NT2/D1 (cell line): Measurements from ENCODE around the gene ABCA3.

ENCODE experiments used
- DNase-seq: peaks from one replicate; pipeline ENCODE4 v3.0.0-alpha.2; 2011; ENCODE audit warnings: low read depth, low spot score
- H3K27me3 ChIP-seq: 2 replicates; pipeline ENCODE4 v1.6.0; 2011; ENCODE audit warnings: mild to moderate bottlenecking; ENCODE audit not compliant: insufficient read length, insufficient read depth
- H3K36me3 ChIP-seq: 2 replicates; pipeline ENCODE4 v1.6.1; 2011; ENCODE audit warnings: mild to moderate bottlenecking, low read length, mixed read lengths; ENCODE audit not compliant: insufficient read depth, insufficient read length
- H3K4me1 ChIP-seq: 2 replicates; pipeline ENCODE4 v1.5.1; 2011; ENCODE audit not compliant: insufficient read depth, insufficient read length
- H3K4me3 ChIP-seq: 2 replicates; pipeline ENCODE4 v1.5.1; 2011; ENCODE audit warnings: low read depth; ENCODE audit not compliant: insufficient read length
- H3K9ac ChIP-seq: 2 replicates; pipeline ENCODE4 v1.6.0; 2011; ENCODE audit warnings: low read depth; ENCODE audit not compliant: insufficient read length
- H3K9me3 ChIP-seq: 2 replicates; pipeline ENCODE4 v1.5.1; 2011; ENCODE audit warnings: mild to moderate bottlenecking, low read length; ENCODE audit not compliant: insufficient read depth
- SUZ12 ChIP-seq: IDR thresholded peaks from 2 replicates; pipeline ENCODE4 v1.6.1; 2011; ENCODE audit not compliant: insufficient read length, insufficient read depth; ENCODE audit errors: extremely low read depth
- YY1 ChIP-seq: IDR thresholded peaks from 2 replicates; pipeline ENCODE4 v1.6.1; 2011; ENCODE audit not compliant: insufficient read length, insufficient read depth
- ZNF274 ChIP-seq: IDR thresholded peaks from 2 replicates; pipeline ENCODE4 v1.6.1; 2011; ENCODE audit warnings: mild to moderate bottlenecking, low read depth, low read length

ABCA3 gene

DNA sequence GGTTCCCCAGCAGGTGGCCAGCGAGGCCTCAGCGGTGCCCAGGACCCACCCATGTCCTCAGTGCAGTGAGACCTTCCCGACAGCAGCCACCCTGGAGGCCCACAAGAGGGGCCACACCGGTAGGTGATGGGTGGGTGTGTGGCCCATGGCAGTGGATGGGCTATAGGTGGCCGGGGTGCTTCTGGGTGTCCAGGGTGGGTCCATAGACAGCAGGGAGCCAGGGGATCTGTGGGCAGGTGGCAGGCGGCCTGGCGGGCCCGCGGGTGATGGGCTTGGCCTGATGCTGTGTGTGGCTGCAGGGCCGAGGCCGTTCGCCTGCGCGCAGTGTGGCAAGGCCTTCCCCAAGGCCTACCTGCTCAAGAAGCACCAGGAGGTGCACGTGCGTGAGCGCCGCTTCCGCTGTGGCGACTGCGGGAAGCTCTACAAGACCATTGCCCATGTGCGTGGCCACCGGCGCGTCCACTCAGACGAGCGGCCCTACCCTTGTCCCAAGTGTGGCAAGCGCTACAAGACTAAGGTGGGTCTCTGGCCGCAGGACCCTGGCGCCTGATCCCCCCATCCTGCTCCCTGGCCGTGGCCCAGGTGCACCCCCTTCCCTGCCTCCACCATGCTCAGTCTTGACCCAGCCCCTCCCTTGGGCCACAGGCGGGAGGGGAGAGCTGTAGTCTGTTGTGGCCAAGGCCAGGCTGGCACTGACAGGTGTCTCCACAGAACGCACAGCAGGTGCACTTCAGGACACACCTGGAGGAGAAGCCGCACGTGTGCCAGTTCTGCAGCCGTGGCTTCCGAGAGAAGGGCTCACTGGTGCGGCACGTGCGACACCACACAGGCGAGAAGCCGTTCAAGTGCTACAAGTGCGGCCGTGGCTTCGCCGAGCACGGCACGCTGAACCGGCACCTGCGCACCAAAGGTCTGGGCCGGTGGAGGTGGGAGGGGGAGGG, 106.4 kb downstream of the ABCA3 start:
- TF ChIP-seq SUZ12 (no peak), YY1 (no peak), ZNF274 (no peak)
- Histone ChIP-seq H3K4me1 (peaks cover 26% of the 10 kb centered on the region), H3K27me3 (no peaks in the 10 kb centered on the region), H3K4me3 (no peak overlapping the region), H3K9ac (no peak overlapping the region), H3K36me3 (peaks cover 84% of the 10 kb centered on the region), H3K9me3 (no peaks in the 10 kb centered on the region)
- DNase-seq: no peak

DNA sequence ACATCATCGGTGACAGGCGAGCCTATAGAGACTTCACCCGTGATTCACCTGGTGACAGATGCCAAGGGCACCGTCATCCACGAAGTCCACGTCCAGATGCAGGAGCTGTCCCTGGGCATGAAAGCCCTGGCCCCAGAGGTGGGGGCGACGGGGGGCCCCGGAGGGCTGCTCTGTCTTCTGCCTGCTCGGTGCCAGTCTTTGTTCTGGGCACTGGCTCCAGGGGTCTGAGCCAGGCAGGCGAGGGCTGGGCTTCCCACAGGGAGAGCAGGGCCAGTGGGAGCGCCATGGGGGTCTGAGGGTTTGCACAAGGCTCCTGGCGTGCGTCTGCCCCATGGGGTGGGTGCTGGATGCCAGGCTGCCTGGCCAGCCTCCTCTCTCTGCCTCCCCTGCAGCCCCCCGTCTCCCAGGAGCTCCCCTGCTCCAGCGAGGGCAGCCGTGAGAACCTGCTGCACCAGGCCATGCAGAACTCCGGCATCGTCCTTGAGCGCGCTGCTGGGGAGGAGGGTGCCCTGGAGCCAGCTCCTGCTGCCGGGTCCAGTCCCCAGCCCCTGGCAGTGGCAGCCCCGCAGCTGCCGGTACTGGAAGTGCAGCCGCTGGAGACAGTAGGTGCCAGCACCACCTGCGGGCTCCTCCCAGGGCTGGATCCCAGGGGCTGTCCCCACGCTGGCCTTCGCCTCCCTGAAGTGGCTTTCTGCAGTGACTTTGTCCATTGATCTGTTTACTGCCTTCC, 107.3 kb downstream of the ABCA3 start:
- no peak overlapping the region for H3K4me3 ChIP-seq
- H3K9ac ChIP-seq: no peak overlapping the region
- no peak for DNase-seq
- H3K36me3 ChIP-seq: peaks cover 88% of the 10 kb centered on the region
- peaks cover 22% of the 10 kb centered on the region for H3K4me1 ChIP-seq
- no peaks in the 10 kb centered on the region for H3K27me3 ChIP-seq
- H3K9me3 ChIP-seq: no peaks in the 10 kb centered on the region
- no peak for TF ChIP-seq SUZ12
- TF ChIP-seq YY1: no peak
- no peak for TF ChIP-seq ZNF274

DNA sequence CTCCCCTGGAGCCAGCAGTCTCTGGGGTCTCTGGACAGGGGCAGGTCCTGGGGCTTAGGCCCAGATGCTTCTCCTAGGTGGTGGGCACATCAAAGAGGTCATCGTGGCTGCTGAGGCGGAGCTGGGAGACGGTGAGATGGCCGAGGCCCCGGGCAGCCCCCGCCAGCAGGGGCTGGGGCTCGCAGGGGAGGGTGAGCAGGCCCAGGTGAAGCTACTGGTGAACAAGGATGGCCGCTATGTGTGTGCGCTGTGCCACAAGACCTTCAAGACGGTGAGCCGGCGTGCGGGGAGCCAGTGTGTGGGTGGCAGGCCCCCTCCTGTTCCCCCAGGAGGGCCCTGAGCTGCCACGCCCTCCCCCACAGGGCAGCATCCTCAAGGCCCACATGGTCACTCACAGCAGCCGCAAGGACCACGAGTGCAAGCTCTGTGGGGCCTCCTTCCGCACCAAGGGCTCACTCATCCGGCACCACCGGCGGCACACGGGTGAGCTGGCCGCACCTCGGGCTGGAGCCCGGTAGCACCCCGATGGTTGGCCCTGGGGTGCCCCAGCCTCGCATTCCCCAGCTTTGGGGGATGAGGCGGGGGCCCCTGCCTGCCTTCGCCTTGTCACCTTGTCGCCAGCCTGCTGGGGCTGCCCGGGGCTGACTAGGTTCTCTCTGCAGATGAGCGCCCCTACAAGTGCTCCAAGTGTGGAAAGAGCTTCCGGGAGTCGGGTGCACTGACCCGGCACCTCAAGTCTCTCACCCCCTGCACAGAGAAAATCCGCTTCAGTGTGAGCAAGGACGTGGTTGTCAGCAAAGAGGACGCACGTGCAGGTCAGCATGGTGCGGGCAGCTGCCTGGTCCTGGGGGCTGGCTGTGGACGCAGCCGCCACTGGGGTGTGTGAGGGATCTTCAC, 108.2 kb downstream of the ABCA3 start:
- no peak for DNase-seq
- no peaks in the 10 kb centered on the region for H3K9me3 ChIP-seq
- H3K27me3 ChIP-seq: no peaks in the 10 kb centered on the region
- TF ChIP-seq ZNF274 (no peak), YY1 (no peak), SUZ12 (no peak)
- H3K4me3 ChIP-seq: no peak overlapping the region
- H3K4me1 ChIP-seq: peaks cover 22% of the 10 kb centered on the region
- no peak overlapping the region for H3K9ac ChIP-seq
- H3K36me3 ChIP-seq: peaks cover 86% of the 10 kb centered on the region

DNA sequence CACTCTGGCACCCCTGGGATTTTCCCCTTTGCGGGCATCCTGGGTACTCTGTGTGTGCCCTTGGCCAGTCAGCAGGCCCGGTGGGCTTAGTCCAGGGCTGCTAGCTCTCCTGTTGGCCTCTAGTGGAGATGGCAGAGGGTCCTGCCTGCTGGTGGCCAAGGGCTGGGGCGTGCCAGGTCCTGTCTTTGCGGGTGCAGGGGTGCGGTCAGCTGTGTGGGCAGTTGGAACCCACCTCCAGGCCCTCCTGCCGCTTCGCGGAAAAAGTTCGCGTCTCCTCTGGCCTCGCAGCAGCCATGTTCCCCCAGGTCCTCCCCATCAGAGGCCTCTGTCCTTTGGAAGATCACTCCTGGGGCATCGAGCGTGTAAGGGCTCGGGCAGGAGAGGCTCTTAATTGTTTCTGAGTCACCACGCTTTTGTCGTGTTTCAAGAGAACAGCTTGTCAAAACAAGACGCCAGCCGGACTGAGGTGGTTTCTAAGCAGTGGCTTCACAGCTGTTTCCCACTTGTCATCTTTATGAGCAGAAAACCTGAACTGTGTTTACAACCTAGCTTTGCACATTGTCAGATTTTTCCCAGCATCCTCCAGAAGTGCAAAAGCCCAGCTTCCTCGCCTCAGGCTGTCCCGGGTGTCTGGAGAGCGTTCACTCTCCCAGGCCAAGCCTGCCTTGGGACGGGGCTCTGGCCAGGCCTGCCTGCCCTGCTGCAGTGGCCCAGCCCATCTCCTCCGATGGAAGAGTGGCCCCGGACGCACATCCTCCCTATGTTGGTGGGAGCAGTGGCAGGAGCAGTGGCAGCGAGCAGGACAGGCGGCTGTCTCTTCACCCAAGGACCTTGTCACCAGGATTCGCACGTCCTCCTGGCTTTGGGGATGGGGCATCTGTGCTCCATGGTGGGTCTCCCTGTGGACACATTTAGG, 109.3 kb downstream of the ABCA3 start:
- no peaks in the 10 kb centered on the region for H3K27me3 ChIP-seq
- H3K9ac ChIP-seq: no peak overlapping the region
- H3K4me3 ChIP-seq: no peak overlapping the region
- peaks cover 92% of the 10 kb centered on the region for H3K36me3 ChIP-seq
- H3K4me1 ChIP-seq: peaks cover 18% of the 10 kb centered on the region
- TF ChIP-seq YY1 (no peak), ZNF274 (no peak), SUZ12 (no peak)
- no peaks in the 10 kb centered on the region for H3K9me3 ChIP-seq
- no peak for DNase-seq

DNA sequence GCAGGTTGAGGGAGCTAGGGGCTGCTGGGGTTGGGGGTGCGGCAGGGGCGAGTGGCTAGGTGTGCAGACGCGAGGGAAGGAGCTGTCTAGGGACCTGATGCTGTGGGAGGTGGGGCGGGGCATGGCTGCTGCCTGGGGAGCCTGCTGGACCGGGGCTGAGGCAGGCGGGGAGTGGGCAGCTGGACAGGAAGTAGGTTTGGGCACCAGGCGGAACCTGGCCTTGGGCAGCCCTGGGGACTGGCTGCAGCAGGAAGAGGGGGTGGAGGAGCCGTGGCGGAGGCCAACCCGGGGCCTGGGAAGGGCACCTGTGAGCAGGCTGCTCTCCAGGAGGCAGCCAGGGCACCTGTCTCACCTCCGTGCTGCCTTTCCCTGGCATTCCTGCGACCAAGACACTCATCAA, 110.2 kb downstream of the ABCA3 start:
- peaks cover 15% of the 10 kb centered on the region for H3K4me1 ChIP-seq
- H3K4me3 ChIP-seq: no peak overlapping the region
- TF ChIP-seq ZNF274 (no peak), YY1 (no peak), SUZ12 (no peak)
- no peak for DNase-seq
- no peaks in the 10 kb centered on the region for H3K27me3 ChIP-seq
- no peak overlapping the region for H3K9ac ChIP-seq
- peaks cover 88% of the 10 kb centered on the region for H3K36me3 ChIP-seq
- H3K9me3 ChIP-seq: no peaks in the 10 kb centered on the region

DNA sequence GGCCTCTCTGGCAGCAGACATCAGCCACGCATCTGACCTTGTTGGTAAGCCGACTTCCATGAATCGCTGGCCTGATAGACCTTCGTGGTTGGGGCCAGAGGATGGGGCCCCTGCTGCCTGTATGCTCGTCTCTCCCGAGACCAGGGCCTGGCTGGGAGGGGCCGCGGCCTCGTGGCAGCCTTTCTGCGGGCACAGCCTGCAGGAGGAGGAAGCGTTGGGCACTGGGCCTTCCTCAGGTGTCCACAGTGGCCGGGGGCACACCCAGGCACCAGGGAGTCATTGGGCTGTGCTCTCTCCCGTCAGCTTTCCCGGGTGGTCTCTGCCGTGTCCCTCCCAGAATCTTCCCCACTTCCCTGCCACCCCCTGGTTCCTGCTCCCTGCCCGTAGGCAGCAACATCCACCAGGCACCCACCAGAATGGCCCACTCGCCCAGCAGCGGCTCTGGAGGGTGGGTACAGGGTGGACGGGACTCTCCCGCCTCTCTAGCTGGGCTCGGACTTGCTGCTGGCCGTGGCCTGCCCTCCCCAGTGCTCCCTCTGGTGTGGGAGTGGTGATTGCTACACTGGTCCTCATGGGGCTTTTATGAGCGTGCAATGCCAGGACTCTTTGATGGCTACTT, 110.8 kb downstream of the ABCA3 start:
- Histone ChIP-seq H3K4me1 (peaks cover 14% of the 10 kb centered on the region), H3K9me3 (no peaks in the 10 kb centered on the region), H3K9ac (no peak overlapping the region), H3K27me3 (no peaks in the 10 kb centered on the region), H3K36me3 (peaks cover 86% of the 10 kb centered on the region), H3K4me3 (no peak overlapping the region)
- TF ChIP-seq ZNF274: no peak
- TF ChIP-seq SUZ12: no peak
- no peak for TF ChIP-seq YY1
- no peak for DNase-seq
